CD4-positive, alpha-beta T cell treated with Interleukin-4 for 1 hour (primary cell): ENCODE data around the gene ALDH1A3.

Experiments
- DNase-seq, 2 donors: peaks; one replicate each; pipeline ENCODE4 v3.0.0-alpha.2; 2020 to 2022

ALDH1A3 gene

GRCh38 chr15:100859970-100860828 is 19.4 kb upstream of the ALDH1A3 start:
- no peak for DNase-seq

- DNase-seq, result no peak
These were observed 18.7 kb upstream of the ALDH1A3 start for GRCh38 chr15:100860829-100861510.

- DNase-seq, result no peak
These were observed 18.1 kb upstream of the ALDH1A3 start for GRCh38 chr15:100861511-100861991.

- no peak for DNase-seq
These were observed 17.5 kb upstream of the ALDH1A3 start for GRCh38 chr15:100862162-100862561.

GRCh38 chr15:100863075-100863795 is 16.4 kb upstream of the ALDH1A3 start:
- DNase-seq, result no peak

- DNase-seq, result no peak
These were observed 15.8 kb upstream of the ALDH1A3 start for GRCh38 chr15:100863796-100864267.

- no peak for DNase-seq
These were observed 13.0 kb upstream of the ALDH1A3 start for GRCh38 chr15:100866386-100867330.

GRCh38 chr15:100867433-100867832 is 12.2 kb upstream of the ALDH1A3 start:
- DNase-seq, result no peak

- peak in 1 of 2 donors; percentile 5 for DNase-seq
These were observed 10.3 kb upstream of the ALDH1A3 start for GRCh38 chr15:100869151-100869999.

GRCh38 chr15:100873029-100873677 is 6.5 kb upstream of the ALDH1A3 start:
- peak; percentile 52 to 58 for DNase-seq

GRCh38 chr15:100875495-100875894 is 4.1 kb upstream of the ALDH1A3 start:
- DNase-seq, result no peak

GRCh38 chr15:100875976-100876375 is 3.7 kb upstream of the ALDH1A3 start:
- DNase-seq, result no peak

GRCh38 chr15:100877551-100877950 is 2.1 kb upstream of the ALDH1A3 start:
- DNase-seq, result no peak

GRCh38 chr15:100878130-100878529 is 1.5 kb upstream of the ALDH1A3 start:
- no peak for DNase-seq

- DNase-seq, result no peak
These were observed 983 bp upstream of the ALDH1A3 start for GRCh38 chr15:100878648-100879047.

GRCh38 chr15:100879061-100879463 is 569 bp upstream of the ALDH1A3 start:
- DNase-seq, result no peak

GRCh38 chr15:100880139-100880896 is 687 bp downstream of the ALDH1A3 start:
- DNase-seq, result no peak

- no peak for DNase-seq
These were observed 1.2 kb downstream of the ALDH1A3 start for GRCh38 chr15:100880897-100881242.

GRCh38 chr15:100881573-100882336 is 2.1 kb downstream of the ALDH1A3 start:
- DNase-seq, result no peak
